Inflammatory macrophage treated with lipopolysaccharide for 4 hours (primary cell): Measurements from ENCODE around the gene PLN.

ENCODE experiments used
- DNase-seq: peaks from one replicate; pipeline ENCODE4 v3.0.0-alpha.2; 2020

PLN gene

DNA sequence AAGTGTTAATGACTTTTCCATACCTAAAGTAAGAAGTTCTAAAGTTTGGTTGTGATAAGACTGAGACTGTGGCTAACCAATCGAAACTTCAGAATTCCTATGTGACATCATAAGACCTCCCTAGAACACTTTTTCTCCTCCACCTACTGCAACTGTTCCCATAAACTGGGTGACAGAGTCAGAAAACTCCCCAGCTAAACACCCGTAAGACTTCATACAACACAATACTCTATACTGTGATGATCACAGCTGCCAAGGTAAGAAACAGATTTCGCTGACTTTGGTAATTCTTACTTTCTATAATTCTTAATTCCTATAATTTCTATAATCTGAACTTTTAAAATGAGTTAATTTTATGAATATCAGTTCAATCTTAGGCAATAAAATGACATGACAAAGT, at the start of gene PLN:
Gene PLN (plus strand): TSS at position 161 of the 400 bp plus-strand sequence. CDS start 10,626 bp downstream, outside the sequence.
- DNase-seq, result no peak

DNA sequence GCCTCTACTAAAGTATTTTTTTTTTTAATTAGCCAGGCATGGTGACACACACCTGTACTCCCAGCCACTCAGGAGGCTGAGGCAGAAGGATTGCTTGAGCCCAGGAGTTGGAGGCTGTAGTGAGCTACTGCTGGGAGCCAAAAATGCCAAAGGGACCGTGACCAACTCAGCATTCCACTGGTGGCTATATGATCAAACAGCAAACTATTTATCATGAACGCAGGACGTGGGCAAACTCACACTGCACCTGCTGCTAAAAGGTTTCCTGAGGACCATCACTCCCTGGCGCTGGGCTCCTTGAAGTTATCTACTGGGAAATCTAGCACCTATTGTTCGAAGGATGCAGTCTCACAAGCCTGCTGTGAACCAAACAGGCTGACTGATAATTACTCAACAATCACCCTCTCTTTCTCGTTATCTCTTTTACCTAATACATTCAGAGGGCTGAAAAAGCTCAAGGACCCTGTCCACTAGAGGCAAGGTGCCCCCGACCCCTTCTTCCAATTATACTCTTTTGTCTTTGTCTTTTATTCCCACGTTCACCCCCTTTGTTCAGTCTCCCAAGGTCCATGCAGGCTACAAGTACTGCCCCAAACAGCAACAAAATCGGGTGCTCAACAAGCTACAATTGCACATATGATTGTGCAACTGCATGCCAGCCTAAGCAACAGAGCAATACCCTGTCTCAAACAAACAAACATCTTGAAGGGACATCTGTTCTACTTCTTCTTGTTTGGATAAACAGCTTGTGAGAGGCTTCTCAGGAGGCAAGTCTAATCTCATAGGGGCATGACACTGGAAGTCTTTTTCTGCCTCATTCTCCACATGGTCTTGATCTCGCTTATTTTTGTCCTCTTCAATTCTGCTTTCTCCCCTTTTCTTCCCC, 47.7 kb upstream of the PLN start:
- no peak for DNase-seq

DNA sequence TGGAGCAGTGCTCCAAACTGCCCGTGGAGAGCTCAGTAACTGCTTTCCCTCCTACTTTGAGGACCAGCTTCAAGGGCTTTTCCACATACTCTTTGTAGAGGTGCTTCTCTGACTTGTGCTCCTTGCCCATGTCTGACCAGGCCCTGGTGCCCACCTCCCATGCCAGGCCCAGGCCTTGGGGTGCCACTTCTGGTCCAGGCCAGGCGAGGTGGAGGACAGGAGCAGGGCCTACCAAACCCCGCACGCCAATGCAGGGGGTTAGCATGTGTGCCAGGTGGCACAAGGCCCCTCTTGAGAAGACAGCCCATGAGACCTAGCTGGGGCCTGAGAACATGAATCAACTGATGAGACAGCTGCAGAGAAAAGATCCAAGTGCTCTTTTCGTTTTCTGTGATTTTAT, 47.0 kb upstream of the PLN start:
- no peak for DNase-seq

DNA sequence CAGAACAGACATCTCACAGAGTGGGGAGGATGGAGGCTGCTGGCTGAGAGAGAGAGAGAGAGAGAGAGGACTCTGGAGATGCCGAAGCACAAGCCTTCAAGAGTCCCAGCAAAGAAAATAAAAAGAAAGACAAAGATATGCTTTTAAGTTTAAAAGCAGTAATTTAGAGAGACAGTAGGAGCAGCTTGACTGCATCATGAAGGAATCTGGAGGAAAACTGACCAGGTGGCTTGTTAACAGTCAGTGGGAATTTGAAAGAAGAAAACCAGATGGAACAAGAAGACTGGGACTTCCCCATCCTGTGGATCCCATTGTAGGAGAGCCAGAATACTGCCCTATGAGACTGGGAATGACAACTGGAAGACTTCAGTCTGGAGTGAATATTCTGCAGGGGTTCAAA, 46.3 kb upstream of the PLN start:
- no peak for DNase-seq

DNA sequence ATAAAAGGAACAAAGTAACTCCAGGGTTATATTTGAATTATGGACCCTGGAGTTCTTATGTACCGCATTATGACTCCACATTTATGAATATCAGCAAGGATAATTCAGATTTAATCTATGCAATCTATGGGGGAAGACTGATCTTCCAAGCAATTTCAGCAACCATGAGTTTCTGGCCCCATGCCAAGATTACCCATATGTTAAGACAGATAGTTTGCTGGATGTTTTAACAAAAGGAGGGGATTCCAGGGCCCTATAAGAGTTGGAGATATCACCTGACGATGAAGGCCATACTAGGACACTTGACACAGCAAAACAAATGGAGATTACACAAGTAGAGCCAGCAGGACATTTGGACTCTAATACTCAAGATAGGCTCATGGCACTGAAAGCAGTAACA, 45.9 kb upstream of the PLN start:
- DNase-seq, result no peak

DNA sequence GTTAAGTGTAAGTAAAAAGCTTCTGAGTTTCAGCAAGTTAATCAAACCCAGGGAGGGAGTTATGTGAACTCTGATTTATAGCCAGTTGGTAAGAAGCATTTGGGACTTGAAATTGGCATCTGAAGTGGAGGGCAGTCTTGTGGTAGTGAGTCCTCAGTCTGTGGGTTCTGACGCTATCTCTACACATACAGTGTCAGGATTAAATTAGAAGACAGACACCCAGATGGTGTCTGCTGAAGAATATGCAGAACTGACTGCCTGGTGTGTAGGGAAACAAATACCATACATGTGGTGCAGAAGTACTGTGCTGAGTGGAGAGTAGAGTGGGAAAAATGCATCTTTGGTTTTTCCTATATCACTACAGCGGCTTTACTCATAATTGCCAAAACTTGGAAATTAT, 43.5 kb upstream of the PLN start:
- DNase-seq, result no peak

DNA sequence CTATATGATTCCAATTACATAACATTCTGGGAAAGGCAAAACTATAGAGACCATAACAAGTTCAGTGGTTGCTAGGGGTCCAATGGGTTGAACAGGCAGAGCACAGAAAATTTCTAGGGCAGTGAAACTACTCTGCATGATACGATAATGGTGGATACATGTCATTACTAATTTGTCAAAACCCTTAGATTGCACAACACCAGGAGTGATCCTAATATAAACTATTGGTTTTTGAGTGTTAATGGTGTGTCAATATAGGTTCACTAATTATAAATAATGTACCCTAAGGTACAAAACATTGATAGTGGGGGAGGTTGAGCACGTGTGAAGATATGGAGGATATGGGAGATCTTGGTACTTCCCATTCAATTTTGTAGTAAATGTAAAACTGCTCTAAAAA, 42.4 kb upstream of the PLN start:
- no peak for DNase-seq

DNA sequence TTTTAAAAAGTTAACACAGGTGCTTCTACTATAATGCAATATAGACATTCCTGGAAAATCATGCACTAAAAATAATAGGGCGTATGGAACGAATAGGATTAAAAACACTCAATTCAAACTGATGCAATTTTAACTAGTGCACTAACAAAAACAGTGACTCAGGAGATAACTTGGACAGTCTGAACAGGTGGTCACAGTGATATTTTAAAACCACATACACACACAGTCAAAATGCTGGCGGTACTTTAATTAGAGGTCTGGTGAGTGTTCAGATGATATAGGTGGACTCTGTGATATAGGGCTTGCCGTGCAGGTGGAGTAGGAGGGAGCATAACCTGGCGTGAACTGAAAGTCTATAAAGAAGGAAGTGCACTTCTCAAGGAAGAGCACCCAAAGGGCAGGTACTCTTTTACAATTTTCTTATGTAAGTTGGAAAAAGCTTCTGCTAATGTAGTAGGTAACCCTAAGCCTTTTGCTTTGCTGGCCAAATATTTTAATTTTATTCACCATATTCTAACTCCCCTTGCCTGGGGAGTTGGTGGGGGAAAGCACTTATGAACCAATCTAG, 41.9 kb upstream of the PLN start:
- no peak for DNase-seq

DNA sequence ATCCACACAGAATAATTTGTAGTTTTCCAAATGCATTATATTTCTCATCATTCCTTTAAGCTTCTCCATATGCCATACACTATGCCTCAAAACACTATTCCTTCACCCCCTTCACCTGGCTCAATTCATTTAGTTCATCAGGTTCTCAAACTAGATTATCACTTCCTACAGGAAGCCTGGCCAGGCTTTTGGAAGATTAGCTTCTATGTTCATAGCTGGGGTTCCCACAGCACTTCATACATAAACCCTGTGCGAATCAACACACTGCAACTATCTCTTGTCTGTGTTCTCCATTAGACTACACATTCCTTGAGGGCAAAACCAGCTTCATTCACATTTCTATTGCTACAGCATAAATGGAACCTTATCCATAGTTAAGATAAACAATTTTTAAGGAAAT, 40.5 kb upstream of the PLN start:
- no peak for DNase-seq

DNA sequence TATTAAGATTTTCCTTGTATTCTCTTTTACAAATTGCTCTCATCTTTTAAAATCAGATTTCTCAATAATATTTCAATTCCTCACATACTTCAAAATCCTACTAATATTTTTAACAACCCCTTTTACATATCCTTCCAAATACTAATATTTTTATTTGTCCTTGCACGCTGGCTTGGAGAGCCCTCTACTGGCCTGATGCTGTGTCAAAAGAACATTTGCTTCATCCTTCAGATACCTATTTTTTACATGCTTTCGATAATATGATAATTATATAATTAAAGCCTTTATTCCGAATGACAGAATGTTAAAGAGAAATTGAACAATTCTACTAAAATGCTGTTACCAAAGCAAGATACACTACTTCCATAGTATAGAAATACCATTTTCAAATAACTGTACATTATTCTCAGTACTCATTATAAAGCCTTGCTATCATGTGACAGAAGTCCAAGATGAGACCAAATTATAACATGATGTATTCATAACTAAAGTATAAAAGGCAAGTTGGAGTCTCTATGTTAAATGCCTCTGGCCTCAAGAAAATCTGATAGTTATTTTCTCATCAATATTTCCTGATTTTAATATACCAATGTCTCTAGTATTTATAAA, 39.0 kb upstream of the PLN start:
- DNase-seq, result no peak

DNA sequence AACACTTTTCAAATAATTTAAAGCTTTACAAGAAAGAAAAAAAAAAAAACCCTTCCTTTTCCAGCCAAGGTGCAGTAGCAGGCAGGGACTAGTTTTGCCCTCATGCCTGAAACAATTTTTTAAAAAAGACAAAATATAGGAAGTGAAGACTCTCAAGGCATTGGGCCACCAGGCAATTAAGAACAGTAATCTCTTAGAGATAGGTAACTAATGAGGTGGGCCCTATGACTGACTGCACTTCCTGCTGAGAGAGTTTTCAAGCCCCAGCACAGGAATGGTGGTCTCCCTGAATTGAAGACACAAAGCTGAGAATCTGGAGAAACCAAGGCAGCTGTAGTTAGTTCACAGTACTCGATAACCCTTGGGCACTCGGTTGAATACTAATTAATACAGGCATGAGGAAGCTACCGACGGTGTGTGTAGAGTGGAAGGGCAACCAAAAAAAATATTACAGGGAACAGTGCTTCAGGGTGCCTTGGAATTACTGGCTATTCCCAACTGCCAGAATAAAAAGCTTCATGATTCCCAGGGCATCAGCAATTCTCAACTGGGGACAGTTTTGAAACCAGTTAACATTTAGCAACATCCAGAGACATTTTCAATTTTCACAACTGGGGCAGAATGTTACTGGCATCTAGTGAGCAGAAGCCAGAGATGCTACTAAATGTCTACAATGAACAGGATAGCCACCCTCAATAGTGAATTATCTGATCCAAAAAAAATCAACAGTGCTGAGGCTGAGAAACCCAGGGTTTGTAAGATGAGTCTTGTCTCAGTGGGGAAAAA, 36.0 kb upstream of the PLN start:
- no peak for DNase-seq

DNA sequence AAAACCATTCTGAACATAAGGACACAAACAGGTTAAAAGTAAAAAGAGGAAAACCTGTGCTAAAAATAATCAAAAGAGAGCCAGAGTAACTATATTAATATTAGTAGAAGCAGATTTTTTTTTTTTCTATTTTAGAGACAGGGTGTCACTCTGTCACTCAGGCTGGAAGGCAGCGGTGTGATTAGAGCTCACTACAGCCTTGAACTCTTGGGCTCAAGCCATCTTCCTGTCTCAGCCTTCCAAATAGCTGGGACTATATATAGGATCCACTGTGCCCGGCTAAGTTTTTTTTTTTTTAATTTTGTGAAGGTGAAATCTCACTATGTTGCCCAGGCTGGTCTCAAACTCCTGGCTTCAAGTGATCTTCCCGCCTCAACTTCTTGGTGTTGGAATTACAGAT, 33.4 kb upstream of the PLN start:
- no peak for DNase-seq

DNA sequence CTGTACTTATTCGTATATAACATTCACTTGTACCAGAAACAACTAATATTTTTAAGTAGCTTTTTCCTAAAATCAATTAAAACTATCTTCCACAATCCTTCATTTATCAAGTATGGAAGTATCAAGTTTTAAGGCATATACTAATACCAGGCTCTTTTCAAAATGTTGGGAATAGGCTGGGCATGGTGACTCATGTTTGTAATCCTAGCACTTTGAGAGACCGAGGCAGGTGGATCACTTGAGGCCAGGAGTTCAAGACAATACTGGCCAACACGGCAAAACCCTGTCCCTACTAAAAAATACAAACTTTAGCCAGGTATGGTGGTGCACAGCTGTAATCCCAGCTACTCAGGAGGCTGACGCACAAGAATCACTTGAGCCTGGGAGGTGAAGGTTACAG, 25.7 kb upstream of the PLN start:
- no peak for DNase-seq

DNA sequence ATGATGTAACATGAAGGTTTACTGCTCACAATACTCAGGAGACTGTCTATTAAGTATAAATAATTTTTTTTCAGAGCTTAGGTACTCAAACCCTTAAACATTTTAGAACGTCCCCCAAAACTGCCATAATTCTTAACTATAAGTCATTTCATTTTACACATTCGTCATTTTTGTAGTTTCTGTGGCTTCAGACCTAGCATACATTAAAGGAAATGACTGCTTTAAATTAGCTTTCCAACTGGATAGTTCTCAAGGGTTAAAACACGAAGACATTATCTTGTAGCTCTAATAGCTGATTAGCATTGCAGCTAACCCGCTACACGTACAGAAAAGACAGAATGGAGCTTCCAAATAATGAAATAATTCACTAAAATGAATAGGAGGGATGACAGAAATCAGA, 24.9 kb upstream of the PLN start:
- no peak for DNase-seq

DNA sequence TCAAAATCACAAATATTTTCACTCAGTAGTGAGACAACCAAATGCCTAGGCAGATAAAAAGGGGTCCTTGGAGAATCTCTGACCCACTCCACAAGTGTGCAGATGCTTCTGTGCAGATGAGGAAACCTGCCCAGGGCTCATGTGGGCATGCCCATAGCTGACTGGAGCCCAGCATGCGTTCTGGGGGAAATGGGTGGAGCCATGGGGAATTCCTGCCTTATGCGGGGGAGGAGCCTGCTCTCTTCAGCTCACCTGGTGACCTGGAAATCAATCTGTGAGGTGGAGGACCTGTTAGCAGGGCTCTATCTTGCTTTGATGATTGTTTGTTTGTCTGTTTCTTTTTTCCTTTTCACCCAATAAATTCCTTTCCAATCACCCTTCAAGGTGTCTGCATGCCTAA, 23.4 kb upstream of the PLN start:
- no peak for DNase-seq

DNA sequence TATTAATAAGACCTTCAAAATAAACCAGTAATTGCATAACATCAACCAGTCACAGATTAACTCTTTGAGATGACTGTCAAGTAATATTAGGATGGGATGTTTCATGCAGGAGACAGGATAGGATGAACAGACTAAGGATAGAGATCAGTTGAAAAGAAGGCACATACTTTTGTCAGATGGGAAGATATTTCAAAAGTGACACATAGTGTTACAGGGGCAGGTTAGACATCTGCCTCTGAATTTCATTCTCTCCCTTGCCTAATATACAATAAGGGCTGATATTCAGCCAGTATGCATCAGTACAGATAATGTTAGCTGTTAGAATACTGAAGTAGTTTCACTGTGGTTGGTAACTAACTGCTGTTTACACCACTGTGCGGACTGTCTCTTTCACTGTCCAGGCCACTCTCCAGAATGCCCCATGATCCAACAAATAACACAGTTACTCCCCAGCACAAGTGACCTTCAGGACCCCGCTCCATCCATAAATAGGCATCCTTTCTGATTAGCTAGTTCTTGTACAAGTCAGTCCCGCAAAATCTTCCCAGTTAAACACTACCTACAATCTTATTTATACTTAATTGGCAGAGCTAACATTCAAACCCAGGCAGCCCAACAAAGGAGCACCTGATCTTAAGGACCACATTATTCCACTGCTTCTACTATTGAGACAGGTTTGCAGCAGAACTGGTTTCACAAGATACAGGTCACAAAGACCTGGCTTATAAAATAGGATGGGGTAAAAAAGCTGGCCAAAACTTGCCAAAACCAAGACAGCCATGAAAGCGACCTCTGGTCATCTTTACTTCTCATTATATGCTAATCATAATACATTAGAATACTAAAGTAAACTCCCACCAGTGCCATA, 21.9 kb upstream of the PLN start:
- DNase-seq, result no peak

DNA sequence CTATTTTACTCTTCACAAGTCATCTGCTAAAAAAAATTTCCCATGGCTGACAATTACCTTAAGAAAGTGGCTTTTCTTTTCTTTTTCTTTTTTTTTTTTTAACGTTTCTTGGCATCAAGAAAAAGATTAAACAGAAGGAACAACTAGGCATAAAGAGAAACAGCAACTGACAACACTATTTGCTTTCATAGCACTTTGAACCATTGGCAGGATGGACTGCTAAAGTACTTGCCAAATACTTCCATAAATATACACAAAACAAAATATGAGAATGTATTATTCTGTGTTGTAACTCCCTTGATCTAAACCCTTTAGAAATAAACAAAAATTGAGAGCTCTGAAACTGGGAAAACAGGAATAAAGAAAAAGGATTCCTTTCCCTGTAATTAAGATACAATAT, 20.0 kb upstream of the PLN start:
- DNase-seq, result no peak

DNA sequence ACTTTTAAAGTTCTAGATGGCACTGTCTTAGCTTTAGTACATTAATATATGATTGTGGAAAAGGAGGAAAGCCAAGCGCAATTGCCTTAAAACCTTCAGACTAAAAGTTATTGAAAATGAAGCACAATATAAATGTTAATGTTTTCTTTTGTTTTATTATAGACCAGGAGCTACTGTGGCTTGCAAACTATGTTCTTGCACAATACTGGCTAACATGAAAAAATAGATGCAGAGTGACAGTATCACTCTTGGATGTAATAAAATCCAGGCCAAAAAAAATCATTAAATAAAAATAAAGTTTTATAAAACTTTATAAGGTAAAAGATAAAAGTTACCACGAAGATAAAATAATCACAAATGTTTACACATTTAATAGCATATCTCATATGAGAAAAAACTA, 18.3 kb upstream of the PLN start:
- DNase-seq, result no peak

DNA sequence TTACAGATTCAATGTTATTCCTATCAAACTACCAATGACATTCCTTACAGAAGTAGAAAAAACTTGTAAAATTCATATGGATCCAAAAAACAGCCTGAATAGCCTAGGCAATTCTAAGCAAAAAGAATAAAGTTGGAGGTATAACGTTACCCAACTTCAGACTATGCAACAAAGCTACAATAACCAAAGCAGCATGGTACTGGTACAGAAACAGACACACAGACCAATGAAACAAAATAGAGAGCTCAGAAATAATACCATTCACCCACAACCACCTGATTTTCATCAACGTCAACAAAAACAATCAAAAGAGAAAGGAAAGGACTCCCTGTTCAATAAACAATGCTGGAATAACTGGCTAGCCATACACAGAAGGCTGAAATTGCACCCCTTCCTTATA, 17.2 kb upstream of the PLN start:
- no peak for DNase-seq

DNA sequence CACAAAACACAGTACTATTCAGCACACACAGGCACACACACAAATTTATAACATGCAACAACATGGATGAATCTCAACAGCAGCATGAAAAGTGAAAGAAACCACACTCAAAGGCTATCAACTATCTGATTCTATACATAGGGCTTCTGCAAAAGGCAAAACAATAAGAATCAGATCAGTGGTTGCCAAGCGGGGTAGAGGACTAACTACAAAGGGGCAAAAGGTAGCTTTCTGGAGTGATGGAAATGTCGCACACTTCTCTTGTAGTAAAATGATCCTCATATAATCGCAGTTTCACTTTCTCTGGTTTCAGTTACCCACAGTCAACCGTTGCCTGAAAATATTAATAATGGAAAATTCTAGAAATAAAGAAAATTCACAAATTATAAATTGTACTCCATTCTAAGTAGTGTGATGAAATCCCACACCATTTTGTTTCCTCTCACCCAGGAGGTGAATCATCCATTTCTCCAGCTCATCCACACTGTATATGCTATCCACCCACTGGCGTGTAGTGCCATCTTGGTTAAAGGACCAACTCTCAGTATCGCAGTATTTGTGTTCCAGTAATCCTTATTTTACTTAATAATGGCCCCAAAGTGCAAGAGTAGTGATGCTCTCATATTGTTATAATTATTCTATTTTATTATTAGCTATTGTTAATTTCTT, 12.8 kb upstream of the PLN start:
- no peak for DNase-seq

DNA sequence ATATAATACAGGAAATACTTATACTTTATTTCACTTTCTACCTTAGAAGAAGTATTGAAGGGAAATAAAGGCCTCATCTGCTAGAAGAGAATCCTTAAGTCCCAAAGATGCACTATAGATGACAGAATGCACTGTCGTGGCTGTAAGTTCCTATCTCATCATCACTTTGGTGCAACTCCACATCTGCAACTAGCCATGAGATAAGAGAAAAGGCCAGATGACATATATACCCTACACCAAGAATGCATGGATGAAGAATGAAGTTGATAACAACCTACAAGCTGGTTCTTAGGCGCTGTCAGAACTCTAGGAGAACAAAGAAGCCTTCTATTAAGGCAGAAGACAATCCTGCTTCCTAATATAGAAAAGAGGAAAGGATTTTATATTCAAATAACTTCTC, 11.6 kb upstream of the PLN start:
- no peak for DNase-seq

DNA sequence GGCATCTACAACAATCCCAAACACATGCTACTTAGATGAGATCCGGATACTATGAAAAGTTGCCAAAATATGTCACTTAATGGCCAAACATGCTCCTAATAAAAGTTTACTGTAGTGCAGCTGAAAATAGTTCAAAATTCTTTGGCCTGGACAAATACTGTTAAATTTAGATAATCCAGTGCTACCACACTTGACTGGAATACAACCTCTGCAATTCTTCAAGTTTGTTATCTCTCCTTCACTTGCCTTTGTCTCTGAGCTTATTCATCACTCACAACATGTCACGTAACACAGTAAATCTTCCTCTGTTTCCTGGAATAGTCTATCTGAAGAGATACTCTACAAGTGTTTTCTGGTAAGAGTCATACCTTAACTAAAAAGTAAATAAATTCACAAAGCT, 10.5 kb upstream of the PLN start:
- no peak for DNase-seq
